H1 (cell line): ENCODE results near the gene TTC34. TPM values are rescaled to one million over a fixed set of nuclear protein-coding genes. Genes with fewer than 3 reads are reported as not detected.

Experiments
- EP300 ChIP-seq, 2 experiments: IDR thresholded peaks; 1 replicate in 1 of 2; 2 replicates in 1 of 2; pipeline ENCODE4 v1.6.1; 2011 to 2012; ENCODE audit warnings: low read depth in 2 of 2, low read length in 2 of 2, mild to moderate bottlenecking in 2 of 2, borderline replicate concordance in 1 of 2, inconsistent platforms in 1 of 2, moderate library complexity in 1 of 2
- POU5F1 ChIP-seq: IDR thresholded peaks from 2 replicates; pipeline ENCODE4 v1.6.1; 2011; ENCODE audit warnings: low read depth, mild to moderate bottlenecking, low read length, moderate library complexity
- SAP30 ChIP-seq: fragments of 300-600 bp; sonication (generic); IDR thresholded peaks from 2 replicates; pipeline ENCODE4 v1.7.1; 2012; ENCODE audit warnings: low read length, moderate library complexity, mild to moderate bottlenecking, inconsistent platforms; ENCODE audit not compliant: insufficient read depth, insufficient replicate concordance
- TAF1 ChIP-seq: IDR thresholded peaks from 2 replicates; pipeline ENCODE4 v1.6.1; 2011; ENCODE audit warnings: mild to moderate bottlenecking, low read depth, low read length
- polyA plus RNA-seq, 7 experiments: library from polyadenylated mRNA; depleted of rRNA in 3 of 7; stranded (reverse) in 5 of 7; unstranded in 2 of 7; fragments of >200 nt in 5 of 7; fragments of 200-250 nt in 2 of 7; gene quantifications; 1 replicate in 5 of 7; 2 replicates in 1 of 7; 4 replicates in 1 of 7; pipeline versions ENCODE4 v1.2.1 to v1.2.3, GENCODE V29; 2011 to 2013; ENCODE audit warnings: missing spikeins in 2 of 7, mixed read lengths in 2 of 7
- total RNA-seq: library from RNA; stranded (reverse); fragmentation: NEBNext Ultra II Directional; extraction: Animal tissue kit (Norgen Biotek cat#: 25700); gene quantifications from 2 replicates; pipeline ENCODE4 v1.2.1, GENCODE V29; 2021
- TF ChIP-seq, protein P1 (sequence below): IDR thresholded peaks from 2 replicates; pipeline ENCODE4 v1.6.1; 2011; ENCODE audit warnings: low read depth, mild to moderate bottlenecking, low read length; ENCODE audit not compliant: insufficient read depth

Gene TTC34
- total and polyA plus RNA-seq, 2 of the 8 experiments (the other 6 are each of a cell fraction or from before 2014, with no cell fraction given) = 0.23 to 0.50 TPM

DNA sequence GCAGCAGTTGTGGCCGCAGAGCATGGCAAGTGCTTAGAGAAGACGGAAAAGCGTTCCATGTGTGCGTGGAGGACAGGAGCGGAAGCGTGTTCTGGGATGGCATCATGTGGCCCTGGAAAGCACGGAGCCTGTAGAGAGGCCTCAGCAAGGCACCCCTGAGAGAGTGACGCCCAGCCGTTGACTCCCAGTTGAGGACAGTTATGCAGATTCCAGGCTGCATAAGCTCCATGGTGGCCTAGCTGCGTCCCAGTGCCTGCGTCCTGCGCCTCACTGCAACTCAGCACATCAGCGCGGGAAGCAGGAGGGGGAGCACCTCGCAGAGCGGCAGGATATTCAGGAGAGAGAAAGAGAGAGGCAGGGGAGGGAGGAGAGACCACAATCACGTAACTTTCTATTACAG, 49.0 kb upstream of the TTC34 start (continued):
- TF ChIP-seq, protein P1, sequence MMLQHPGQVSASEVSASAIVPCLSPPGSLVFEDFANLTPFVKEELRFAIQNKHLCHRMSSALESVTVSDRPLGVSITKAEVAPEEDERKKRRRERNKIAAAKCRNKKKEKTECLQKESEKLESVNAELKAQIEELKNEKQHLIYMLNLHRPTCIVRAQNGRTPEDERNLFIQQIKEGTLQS = no peak
- TF ChIP-seq SAP30 (no peak), TAF1 (no peak), POU5F1 (no peak), EP300 (IDR thresholded peaks at IDR 0.05; ENCODE audit: borderline replicate concordance in 1 of 2, low read depth in 2 of 2, low read length in 2 of 2) (no peak)
